Neuron (in vitro differentiated cells): ENCODE data around the gene FAM156B.
"Not testable (repeated sequence)": the region's sequence is repeated elsewhere in the genome, so short reads cannot be mapped to it uniquely, and the experiment has no call there.

ENCODE experiments used
- H2AFZ ChIP-seq: one replicate; pipeline ENCODE4 v1.6.1; 2013; ENCODE audit warnings: low read depth, mild to moderate bottlenecking, inconsistent platforms, low read length, moderate library complexity
- H3K27me3 ChIP-seq: one replicate; pipeline ENCODE4 v1.6.1; 2013; ENCODE audit warnings: low read length; ENCODE audit not compliant: insufficient read depth
- H3K36me3 ChIP-seq: one replicate; pipeline ENCODE4 v1.6.1; 2013; ENCODE audit warnings: low read length; ENCODE audit not compliant: insufficient read depth
- H3K4me1 ChIP-seq: one replicate; pipeline ENCODE4 v1.6.1; 2013; ENCODE audit warnings: low read length; ENCODE audit not compliant: insufficient read depth
- H3K4me3 ChIP-seq: 2 replicates; pipeline ENCODE4 v1.5.1; 2013; ENCODE audit warnings: mild to moderate bottlenecking, low read length, moderate library complexity
- H3K9me3 ChIP-seq: one replicate; pipeline ENCODE4 v1.6.1; 2013; ENCODE audit warnings: low read length

The FAM156B gene

DNA sequence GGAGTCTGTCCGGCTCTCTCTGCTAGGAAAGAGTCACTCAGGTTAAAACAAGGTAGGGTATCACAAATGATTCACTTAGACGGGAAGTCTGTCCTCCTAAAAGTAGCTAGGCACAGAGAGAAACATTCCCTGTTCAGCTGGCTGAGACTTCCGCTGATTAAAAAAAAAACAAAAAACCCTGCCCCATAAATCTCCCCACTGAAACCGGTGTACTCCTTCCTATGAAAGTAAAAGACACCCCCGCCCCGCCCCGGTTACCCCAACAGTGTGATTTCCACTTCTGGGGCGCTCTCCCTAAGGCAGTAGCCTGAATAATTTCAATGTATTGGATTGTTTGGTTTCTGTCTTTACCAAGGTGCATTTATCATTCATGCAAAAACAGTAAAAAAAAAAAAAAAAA, 692 bp upstream of the FAM156B start:
- not testable (repeated sequence) for H3K9me3 ChIP-seq, H3K27me3 ChIP-seq, H3K4me1 ChIP-seq, H3K4me3 ChIP-seq, H2AFZ ChIP-seq, H3K36me3 ChIP-seq

GRCh38 chrX:52905531-52905930, 8.4 kb downstream of the FAM156B start:
- not testable (repeated sequence) for H3K4me3 ChIP-seq, H3K4me1 ChIP-seq, H2AFZ ChIP-seq, H3K9me3 ChIP-seq, H3K27me3 ChIP-seq, H3K36me3 ChIP-seq

GRCh38 chrX:52906072-52906471, 8.9 kb downstream of the FAM156B start:
- H3K9me3 ChIP-seq, H3K4me1 ChIP-seq, H3K4me3 ChIP-seq, H3K36me3 ChIP-seq, H3K27me3 ChIP-seq, H2AFZ ChIP-seq: not testable (repeated sequence)

DNA sequence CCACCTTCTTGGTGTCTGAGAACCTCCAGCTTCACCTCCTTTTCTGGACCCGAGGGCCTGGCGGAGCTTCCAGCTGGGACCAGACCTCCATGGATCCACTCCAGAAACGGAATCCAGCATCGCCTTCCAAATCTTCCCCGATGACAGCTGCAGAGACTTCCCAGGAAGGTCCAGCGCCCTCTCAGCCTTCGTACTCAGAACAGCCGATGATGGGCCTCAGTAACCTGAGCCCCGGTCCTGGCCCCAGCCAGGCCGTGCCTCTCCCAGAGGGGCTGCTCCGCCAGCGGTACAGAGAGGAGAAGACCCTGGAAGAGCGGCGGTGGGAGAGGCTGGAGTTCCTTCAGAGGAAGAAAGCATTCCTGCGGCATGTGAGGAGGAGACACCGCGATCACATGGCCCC, 10.0 kb downstream of the FAM156B start:
- not testable (repeated sequence) for H3K27me3 ChIP-seq, H3K36me3 ChIP-seq, H3K4me1 ChIP-seq, H3K4me3 ChIP-seq, H2AFZ ChIP-seq, H3K9me3 ChIP-seq

DNA sequence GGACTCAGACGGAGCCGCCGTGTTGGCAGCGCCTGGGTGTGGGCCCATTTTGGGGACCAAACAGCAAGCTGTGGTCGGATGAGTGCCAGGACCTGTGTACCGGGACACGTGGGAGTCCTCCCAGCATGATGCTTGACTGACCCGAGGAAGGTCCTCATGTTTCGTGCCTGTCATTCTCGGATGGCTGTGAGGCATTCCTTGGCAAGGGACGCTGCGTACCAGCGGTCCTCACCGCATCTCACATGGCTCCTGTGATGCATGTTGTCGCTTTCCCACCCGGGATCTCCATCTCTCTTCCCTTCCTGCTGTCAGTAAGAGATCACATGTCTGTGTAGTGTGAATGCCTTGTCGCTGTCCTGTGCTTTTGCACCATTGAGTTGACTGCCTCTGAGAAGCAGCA, 10.8 kb downstream of the FAM156B start:
- H3K36me3 ChIP-seq, H3K4me3 ChIP-seq, H3K9me3 ChIP-seq, H3K4me1 ChIP-seq, H2AFZ ChIP-seq, H3K27me3 ChIP-seq: not testable (repeated sequence)

GRCh38 chrX:52909313-52909969, 12.3 kb downstream of the FAM156B start:
- H2AFZ ChIP-seq, H3K36me3 ChIP-seq, H3K4me1 ChIP-seq, H3K4me3 ChIP-seq, H3K9me3 ChIP-seq, H3K27me3 ChIP-seq: not testable (repeated sequence)

DNA sequence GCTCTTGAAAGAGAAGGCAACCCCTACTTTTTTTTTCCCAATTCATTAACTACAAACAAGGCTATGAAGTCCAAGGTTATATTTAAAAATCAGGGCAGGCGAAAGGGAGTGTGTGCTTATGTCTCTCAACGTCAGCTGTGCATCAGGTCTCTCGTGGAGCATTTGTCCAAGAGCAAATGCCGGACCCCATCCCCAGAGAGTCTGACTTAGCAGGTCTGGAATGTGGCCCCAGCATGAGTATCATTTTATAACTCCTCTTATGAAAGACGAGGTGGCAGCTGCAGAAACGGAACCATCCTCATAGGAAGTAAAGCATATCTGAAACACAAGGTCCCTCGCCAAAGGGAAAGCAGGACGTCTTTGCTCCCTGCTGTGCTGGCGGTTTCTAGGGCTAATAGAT, 16.6 kb downstream of the FAM156B start:
- not testable (repeated sequence) for H3K27me3 ChIP-seq, H3K4me3 ChIP-seq, H3K4me1 ChIP-seq, H2AFZ ChIP-seq, H3K9me3 ChIP-seq, H3K36me3 ChIP-seq

DNA sequence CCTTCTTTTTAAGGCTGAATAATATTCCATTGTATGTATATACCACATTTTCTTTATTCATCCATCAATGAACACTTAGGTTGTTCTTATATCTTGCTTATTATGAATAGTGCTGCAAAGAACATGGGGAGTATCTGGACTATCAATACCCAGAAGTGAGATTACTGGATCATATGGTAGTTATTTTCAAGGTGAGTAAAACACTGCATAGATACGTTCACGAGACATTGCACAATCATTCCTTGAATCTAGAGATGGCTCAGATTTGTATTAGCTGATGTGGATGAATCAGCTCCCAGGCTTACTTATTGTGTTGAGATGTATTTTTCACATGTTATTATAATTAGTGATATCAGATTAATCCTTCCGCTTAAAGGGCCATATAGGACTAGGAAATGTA, 17.6 kb downstream of the FAM156B start:
- H2AFZ ChIP-seq, H3K4me3 ChIP-seq, H3K27me3 ChIP-seq, H3K36me3 ChIP-seq, H3K9me3 ChIP-seq, H3K4me1 ChIP-seq: not testable (repeated sequence)

- H3K27me3 ChIP-seq: no peaks in the 10 kb centered on the region
- H3K4me1 ChIP-seq: peaks cover 3% of the 10 kb centered on the region
- no peaks in the 10 kb centered on the region for H3K9me3 ChIP-seq
- H2AFZ ChIP-seq: no peak overlapping the region
- H3K36me3 ChIP-seq: no peaks in the 10 kb centered on the region
- H3K4me3 ChIP-seq: no peak overlapping the region
These were observed 26.7 kb downstream of the FAM156B start for GRCh38 chrX:52923781-52924241.

GRCh38 chrX:52930214-52930613, 33.1 kb downstream of the FAM156B start:
- H3K9me3 ChIP-seq, H3K36me3 ChIP-seq, H3K27me3 ChIP-seq, H3K4me3 ChIP-seq, H2AFZ ChIP-seq, H3K4me1 ChIP-seq: not testable (repeated sequence)

DNA sequence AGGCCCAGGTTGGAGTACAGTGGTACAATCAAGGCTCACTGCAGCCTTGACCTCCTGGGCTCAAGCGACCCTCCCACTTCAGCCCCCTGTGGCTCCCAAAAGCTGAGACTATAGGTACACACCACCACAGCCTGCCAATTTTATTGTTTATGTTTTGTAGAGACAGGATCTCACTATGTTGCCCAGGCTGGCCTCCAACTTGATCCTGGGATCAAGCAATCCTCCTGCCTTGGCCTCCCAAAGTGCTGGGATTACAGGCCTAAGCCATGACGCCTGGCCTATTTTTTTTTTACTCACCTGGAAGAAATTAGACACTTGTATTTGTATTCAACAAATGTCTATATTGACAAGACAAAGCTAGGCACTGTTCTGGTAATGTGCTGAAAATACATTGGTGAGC, 36.1 kb downstream of the FAM156B start:
- Histone ChIP-seq H2AFZ (no peak overlapping the region), H3K9me3 (no peaks in the 10 kb centered on the region), H3K4me1 (peaks cover 8% of the 10 kb centered on the region), H3K36me3 (no peaks in the 10 kb centered on the region), H3K27me3 (no peaks in the 10 kb centered on the region), H3K4me3 (no peak overlapping the region)

GRCh38 chrX:52933976-52934703, 37.0 kb downstream of the FAM156B start:
- peaks cover 8% of the 10 kb centered on the region for H3K4me1 ChIP-seq
- peak overlapping the region; percentile 34 for H3K4me3 ChIP-seq
- no peaks in the 10 kb centered on the region for H3K27me3 ChIP-seq
- H3K36me3 ChIP-seq: no peaks in the 10 kb centered on the region
- H3K9me3 ChIP-seq: no peaks in the 10 kb centered on the region
- H2AFZ ChIP-seq: no peak overlapping the region

GRCh38 chrX:52934704-52935469, 37.8 kb downstream of the FAM156B start:
- Histone ChIP-seq H3K27me3 (no peaks in the 10 kb centered on the region), H3K36me3 (no peaks in the 10 kb centered on the region), H3K4me3 (peak overlapping the region; percentile 63), H3K9me3 (no peaks in the 10 kb centered on the region), H2AFZ (no peak overlapping the region), H3K4me1 (peaks cover 8% of the 10 kb centered on the region)
